Middle frontal gyrus (tissue), 1 donor: Measurements from ENCODE around the gene AMOTL2.

Source experiments
- DNase-seq: peaks from one replicate; pipeline ENCODE4 v3.0.0-alpha.2; 2015; ENCODE audit warnings: low spot score; ENCODE audit errors: extremely low spot score

Gene AMOTL2

GRCh38 chr3:134336587-134336986 is 37.7 kb downstream of the AMOTL2 start:
- DNase-seq, result no peak

- no peak for DNase-seq
Measured at GRCh38 chr3:134334901-134335280, 39.4 kb downstream of the AMOTL2 start.

- DNase-seq, result no peak
Measured at GRCh38 chr3:134334231-134334900, 39.9 kb downstream of the AMOTL2 start.

GRCh38 chr3:134333522-134334181 is 40.6 kb downstream of the AMOTL2 start:
- DNase-seq, result no peak

GRCh38 chr3:134332344-134332743 is 41.9 kb downstream of the AMOTL2 start:
- no peak for DNase-seq

- no peak for DNase-seq
Measured at GRCh38 chr3:134331811-134332199, 42.4 kb downstream of the AMOTL2 start.

- DNase-seq, result no peak
Measured at GRCh38 chr3:134330883-134331810, 43.1 kb downstream of the AMOTL2 start.

- no peak for DNase-seq
Measured at GRCh38 chr3:134328846-134329245, 45.4 kb downstream of the AMOTL2 start.

GRCh38 chr3:134328147-134328591 is 46.1 kb downstream of the AMOTL2 start:
- DNase-seq, result no peak

GRCh38 chr3:134327594-134327975 is 46.7 kb downstream of the AMOTL2 start:
- DNase-seq, result no peak

- no peak for DNase-seq
Measured at GRCh38 chr3:134326760-134327593, 47.3 kb downstream of the AMOTL2 start.

- no peak for DNase-seq
Measured at GRCh38 chr3:134326126-134326525, 48.1 kb downstream of the AMOTL2 start.

GRCh38 chr3:134325706-134326105 is 48.5 kb downstream of the AMOTL2 start:
- no peak for DNase-seq

- no peak for DNase-seq
Measured at GRCh38 chr3:134325061-134325705, 49.1 kb downstream of the AMOTL2 start.

GRCh38 chr3:134323966-134324962 is 50.0 kb downstream of the AMOTL2 start:
- DNase-seq, result no peak

GRCh38 chr3:134322286-134322685 is 52.0 kb downstream of the AMOTL2 start:
- DNase-seq, result no peak

- DNase-seq, result no peak
Measured at GRCh38 chr3:134320749-134321148, 53.5 kb downstream of the AMOTL2 start.

GRCh38 chr3:134319931-134320330 is 54.3 kb downstream of the AMOTL2 start:
- DNase-seq, result no peak

- no peak for DNase-seq
Measured at GRCh38 chr3:134318166-134318565, 56.1 kb downstream of the AMOTL2 start.
